ENCODE results near the gene NIPBL.

Gene NIPBL

GRCh38 chr5:36945687-36946086 lies 69.1 kb downstream of the NIPBL start:
- Histone ChIP-seq H3K36me3 (no peaks in the 10 kb centered on the region), H3K4me1 (peaks cover 7% of the 10 kb centered on the region), H3K9me3 (no peaks in the 10 kb centered on the region), H3K27me3 (no peaks in the 10 kb centered on the region), H3K4me3 (ENCODE audit: low read depth, low read length) (no peak overlapping the region)
- DNase-seq, result no peak
- TF ChIP-seq CTCF (IDR thresholded peaks at IDR 0.05; ENCODE audit: low read depth, low read length), result no peak

- no peaks in the 10 kb centered on the region for H3K9me3 ChIP-seq
- H3K4me1 ChIP-seq, result peaks cover 7% of the 10 kb centered on the region
- no peak overlapping the region for H3K4me3 ChIP-seq (ENCODE audit: low read depth, low read length)
- TF ChIP-seq CTCF (IDR thresholded peaks at IDR 0.05; ENCODE audit: low read depth, low read length), result no peak
- no peak for DNase-seq
- H3K27me3 ChIP-seq, result no peaks in the 10 kb centered on the region
- no peaks in the 10 kb centered on the region for H3K36me3 ChIP-seq
Observed at GRCh38 chr5:36946101-36946500, 69.5 kb downstream of the NIPBL start.

GRCh38 chr5:36948041-36948440 lies 71.5 kb downstream of the NIPBL start:
- Histone ChIP-seq H3K4me3 (ENCODE audit: low read depth, low read length) (no peak overlapping the region), H3K4me1 (peaks cover 7% of the 10 kb centered on the region), H3K36me3 (no peaks in the 10 kb centered on the region), H3K27me3 (no peaks in the 10 kb centered on the region), H3K9me3 (no peaks in the 10 kb centered on the region)
- DNase-seq, result no peak
- no peak for TF ChIP-seq CTCF (IDR thresholded peaks at IDR 0.05; ENCODE audit: low read depth, low read length)

- no peak for DNase-seq
- Histone ChIP-seq H3K4me3 (ENCODE audit: low read depth, low read length) (no peak overlapping the region), H3K27me3 (no peaks in the 10 kb centered on the region), H3K36me3 (no peaks in the 10 kb centered on the region), H3K4me1 (peaks cover 7% of the 10 kb centered on the region), H3K9me3 (no peaks in the 10 kb centered on the region)
- no peak for TF ChIP-seq CTCF (IDR thresholded peaks at IDR 0.05; ENCODE audit: low read depth, low read length)
Observed at GRCh38 chr5:36948650-36949049, 72.1 kb downstream of the NIPBL start.

- no peaks in the 10 kb centered on the region for H3K9me3 ChIP-seq
- H3K36me3 ChIP-seq, result no peaks in the 10 kb centered on the region
- H3K27me3 ChIP-seq, result no peaks in the 10 kb centered on the region
- peaks cover 7% of the 10 kb centered on the region for H3K4me1 ChIP-seq
- TF ChIP-seq CTCF (IDR thresholded peaks at IDR 0.05; ENCODE audit: low read depth, low read length), result no peak
- no peak overlapping the region for H3K4me3 ChIP-seq (ENCODE audit: low read depth, low read length)
- DNase-seq, result no peak
Observed at GRCh38 chr5:36949593-36949992, 73.0 kb downstream of the NIPBL start.

- no peak overlapping the region for H3K4me3 ChIP-seq (ENCODE audit: low read depth, low read length)
- no peaks in the 10 kb centered on the region for H3K9me3 ChIP-seq
- H3K36me3 ChIP-seq, result peaks cover 2% of the 10 kb centered on the region; the same call in 1 of the 2 replicates
- H3K4me1 ChIP-seq, result peaks cover 7% of the 10 kb centered on the region
- DNase-seq, result no peak
- no peaks in the 10 kb centered on the region for H3K27me3 ChIP-seq
- no peak for TF ChIP-seq CTCF (IDR thresholded peaks at IDR 0.05; ENCODE audit: low read depth, low read length)
Observed at GRCh38 chr5:36950586-36951457, 74.3 kb downstream of the NIPBL start.

All from BE2C (cell line).